ENCODE data around the gene CDX1. TPM values are rescaled to one million over a fixed set of nuclear protein-coding genes. Genes with fewer than 3 reads are reported as not detected.

The CDX1 gene
- total RNA-seq, 1 experiment from 2014 or later, result 0.29 TPM

GRCh38 chr5:150141544-150142184 lies 24.9 kb upstream of the CDX1 start:
- H3K27me3 Mint-ChIP-seq (ENCODE audit: insufficient read depth, unreplicated experiment), result no peaks in the 10 kb centered on the region
- peak overlapping the region; percentile 11 for H3K4me3 Mint-ChIP-seq (ENCODE audit: unreplicated experiment)
- no peaks in the 10 kb centered on the region for H3K9me3 ChIP-seq
- ChIA-PET POLR2A (no interaction called here), CTCF (interaction anchor here (1.5 kb wide), 1 partner anchor 20 kb away, joined by 5 read pairs; no protein-coding TSS in a partner anchor)
- H3K9me3 Mint-ChIP-seq (ENCODE audit: unreplicated experiment), result no peaks in the 10 kb centered on the region
- TF ChIP-seq CTCF (IDR thresholded peaks at IDR 0.05; ENCODE audit: insufficient read depth in 1 of 2, low read depth in 1 of 2, low read length in 1 of 2, severe bottlenecking in 1 of 2, unreplicated experiment in 1 of 2), result no peak
- H3K36me3 ChIP-seq (ENCODE audit: control insufficient read depth, insufficient read depth, low read length), result no peaks in the 10 kb centered on the region
- peak; percentile 71 to 87 for DNase-seq
- peak overlapping the region; percentile 92 for H3K27ac Mint-ChIP-seq (ENCODE audit: unreplicated experiment)
- H3K4me3 ChIP-seq (ENCODE audit: low read depth, low read length), result no peak overlapping the region
- no peaks in the 10 kb centered on the region for H3K27me3 ChIP-seq (replicated peaks; ENCODE audit: control insufficient read depth, insufficient read depth, low read length)
- peaks cover 11% of the 10 kb centered on the region for H3K36me3 Mint-ChIP-seq (ENCODE audit: insufficient read depth, unreplicated experiment)
- peaks cover 88% of the 10 kb centered on the region for H3K4me1 ChIP-seq
- intact Hi-C loops (cut with micrococcal nuclease; ENCODE audit: unreplicated experiment), result no loop called here
- BruUV-seq (replicated peaks), result no TSS peak
- H3K4me1 Mint-ChIP-seq (ENCODE audit: low read depth, unreplicated experiment), result peaks cover 80% of the 10 kb centered on the region

GRCh38 chr5:150142185-150142958 lies 24.2 kb upstream of the CDX1 start:
- no peak overlapping the region for H3K4me3 ChIP-seq (ENCODE audit: low read depth, low read length)
- no peaks in the 10 kb centered on the region for H3K9me3 ChIP-seq
- no peaks in the 10 kb centered on the region for H3K36me3 ChIP-seq (ENCODE audit: control insufficient read depth, insufficient read depth, low read length)
- H3K27me3 ChIP-seq (replicated peaks; ENCODE audit: control insufficient read depth, insufficient read depth, low read length), result no peaks in the 10 kb centered on the region
- no peaks in the 10 kb centered on the region for H3K27me3 Mint-ChIP-seq (ENCODE audit: insufficient read depth, unreplicated experiment)
- DNase-seq, result peak in 1 of 2 experiments; percentile 57
- ChIA-PET POLR2A (no interaction called here), CTCF (interaction anchor here (0.6 to 1.5 kb wide), 2 partner anchors 20 to 21 kb away, joined by 5 to 8 read pairs; no protein-coding TSS in a partner anchor)
- H3K4me1 Mint-ChIP-seq (ENCODE audit: low read depth, unreplicated experiment), result peaks cover 75% of the 10 kb centered on the region
- H3K36me3 Mint-ChIP-seq (ENCODE audit: insufficient read depth, unreplicated experiment), result peaks cover 11% of the 10 kb centered on the region
- intact Hi-C loops (cut with micrococcal nuclease; ENCODE audit: unreplicated experiment), result no loop called here
- no peaks in the 10 kb centered on the region for H3K9me3 Mint-ChIP-seq (ENCODE audit: unreplicated experiment)
- peaks cover 84% of the 10 kb centered on the region for H3K4me1 ChIP-seq
- BruUV-seq (replicated peaks), result no TSS peak
- peak overlapping the region; percentile 37 for H3K4me3 Mint-ChIP-seq (ENCODE audit: unreplicated experiment)
- H3K27ac Mint-ChIP-seq (ENCODE audit: unreplicated experiment), result peak overlapping the region; percentile 92
- no peak for TF ChIP-seq CTCF (IDR thresholded peaks at IDR 0.05; ENCODE audit: insufficient read depth in 1 of 2, low read depth in 1 of 2, low read length in 1 of 2, severe bottlenecking in 1 of 2, unreplicated experiment in 1 of 2)

- peak overlapping the region; percentile 92 for H3K27ac Mint-ChIP-seq (ENCODE audit: unreplicated experiment)
- POLR2A ChIA-PET, result no interaction called here
- BruUV-seq (replicated peaks), result no TSS peak
- H3K4me3 Mint-ChIP-seq (ENCODE audit: unreplicated experiment), result peak overlapping the region; percentile 37
- peaks cover 69% of the 10 kb centered on the region for H3K4me1 Mint-ChIP-seq (ENCODE audit: low read depth, unreplicated experiment)
- Histone ChIP-seq H3K4me1 (peaks cover 79% of the 10 kb centered on the region), H3K4me3 (ENCODE audit: low read depth, low read length) (no peak overlapping the region), H3K9me3 (0 out of 2 replicates have a peak, but pooled peaks cover 1% of the 10 kb centered on the region), H3K27me3 (replicated peaks; ENCODE audit: control insufficient read depth, insufficient read depth, low read length) (no peaks in the 10 kb centered on the region), H3K36me3 (ENCODE audit: control insufficient read depth, insufficient read depth, low read length) (no peaks in the 10 kb centered on the region)
- TF ChIP-seq CTCF (IDR thresholded peaks at IDR 0.05; ENCODE audit: insufficient read depth in 1 of 2, low read depth in 1 of 2, low read length in 1 of 2, severe bottlenecking in 1 of 2, unreplicated experiment in 1 of 2), result no peak
- intact Hi-C loops (cut with micrococcal nuclease; ENCODE audit: unreplicated experiment), result no loop called here
- DNase-seq, result peak in 1 of 2 experiments; percentile 47
- no peaks in the 10 kb centered on the region for H3K27me3 Mint-ChIP-seq (ENCODE audit: insufficient read depth, unreplicated experiment)
- H3K36me3 Mint-ChIP-seq (ENCODE audit: insufficient read depth, unreplicated experiment), result peaks cover 6% of the 10 kb centered on the region
- H3K9me3 Mint-ChIP-seq (ENCODE audit: unreplicated experiment), result no peaks in the 10 kb centered on the region
- CTCF ChIA-PET, result interaction anchor here (0.6 kb wide), 1 partner anchor 22 kb away, joined by 8 read pairs; no protein-coding TSS in a partner anchor
Measured at GRCh38 chr5:150142959-150143349, 23.6 kb upstream of the CDX1 start.

All from Caco-2 (cell line).